Stimulated activated CD8-positive, alpha-beta memory T cell treated with anti-CD3 and anti-CD28 coated beads, Interleukin-12 subunit alpha, Interleukin-12 subunit beta, amount 100 ng/mL, for 4 hours (primary cell): ENCODE data around the gene ABHD8.
A peak's percentile ranks its signal among the peaks of the same experiment; 100 is the strongest.

Experiments used
- DNase-seq: peaks from one replicate; pipeline ENCODE4 v3.0.0-alpha.2; 2020; ENCODE audit warnings: low read depth

The ABHD8 gene

GRCh38 chr19:17266026-17266425 lies 37.2 kb downstream of the ABHD8 start:
- DNase-seq: no peak

DNA sequence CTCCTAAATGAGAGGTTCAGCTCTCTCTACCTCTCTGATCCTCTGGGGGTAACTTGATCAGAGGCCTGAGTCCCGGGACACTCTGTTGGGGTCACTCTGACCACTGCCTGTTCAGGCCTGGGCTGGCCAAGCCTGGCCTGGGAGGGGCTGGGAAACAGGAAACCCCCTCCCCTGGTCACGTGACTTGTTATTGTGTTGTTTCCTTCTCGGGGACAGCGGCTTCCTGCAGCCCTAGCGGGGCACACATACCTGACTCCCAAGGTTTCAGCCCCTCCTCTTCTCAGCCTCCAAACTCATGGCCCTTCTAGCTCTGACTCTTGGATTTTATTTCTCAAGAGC lies 38.6 kb downstream of the ABHD8 start, which contains the start of gene USHBP1:
USHBP1 (minus strand) TSS at position 105 of the 339 bp plus-strand sequence. CDS start 446 bp downstream, outside the sequence.
- DNase-seq: no peak

GRCh38 chr19:17263712-17264640 lies 39.2 kb downstream of the ABHD8 start:
- DNase-seq: no peak

DNA sequence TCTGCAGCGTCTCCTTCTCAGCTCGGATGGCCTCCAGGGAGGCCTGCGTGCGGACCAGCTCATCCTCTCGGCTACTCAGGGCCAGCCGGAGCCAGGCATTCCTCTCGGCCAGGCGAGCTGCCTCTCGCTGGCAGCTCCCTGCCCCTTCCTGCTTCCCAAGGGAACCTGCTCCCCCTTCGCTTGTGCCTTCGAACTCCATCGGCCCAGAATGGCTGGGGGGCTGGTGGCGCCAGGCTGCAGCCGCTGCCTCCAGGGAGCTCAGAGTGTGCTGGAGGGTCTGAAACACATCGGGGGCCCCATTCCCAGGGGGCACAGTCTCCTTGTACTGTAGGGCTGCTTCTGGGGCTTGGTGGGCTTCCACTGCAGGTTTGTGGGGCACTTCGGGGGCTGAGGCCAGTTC lies 40.7 kb downstream of the ABHD8 start:
- no peak for DNase-seq

DNA sequence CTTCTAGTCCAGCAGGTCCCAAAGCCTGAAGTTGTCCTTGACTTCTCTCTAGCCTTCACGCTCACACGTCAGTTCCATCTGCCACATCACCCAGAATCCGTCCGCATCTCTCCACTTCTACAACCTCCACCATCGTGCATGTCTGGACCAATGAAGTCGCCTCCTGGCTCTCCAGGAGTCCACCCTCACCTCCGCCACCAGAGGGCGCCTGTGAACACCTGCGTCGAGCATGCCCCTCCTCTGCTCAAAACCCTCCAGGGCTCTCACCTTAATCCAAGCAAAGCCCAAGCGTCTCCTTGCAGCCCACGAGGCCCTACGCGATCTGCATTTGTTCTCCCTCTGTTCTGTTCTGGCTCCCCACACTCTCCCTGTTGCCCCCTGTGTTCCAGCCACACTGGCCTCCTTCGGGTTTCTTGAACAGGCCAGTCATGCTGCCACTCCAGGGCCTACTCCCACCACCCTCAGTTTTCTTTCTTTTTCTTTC lies 42.3 kb downstream of the ABHD8 start:
- DNase-seq: peak; percentile 68

GRCh38 chr19:17259934-17260333 lies 43.3 kb downstream of the ABHD8 start:
- DNase-seq: no peak

DNA sequence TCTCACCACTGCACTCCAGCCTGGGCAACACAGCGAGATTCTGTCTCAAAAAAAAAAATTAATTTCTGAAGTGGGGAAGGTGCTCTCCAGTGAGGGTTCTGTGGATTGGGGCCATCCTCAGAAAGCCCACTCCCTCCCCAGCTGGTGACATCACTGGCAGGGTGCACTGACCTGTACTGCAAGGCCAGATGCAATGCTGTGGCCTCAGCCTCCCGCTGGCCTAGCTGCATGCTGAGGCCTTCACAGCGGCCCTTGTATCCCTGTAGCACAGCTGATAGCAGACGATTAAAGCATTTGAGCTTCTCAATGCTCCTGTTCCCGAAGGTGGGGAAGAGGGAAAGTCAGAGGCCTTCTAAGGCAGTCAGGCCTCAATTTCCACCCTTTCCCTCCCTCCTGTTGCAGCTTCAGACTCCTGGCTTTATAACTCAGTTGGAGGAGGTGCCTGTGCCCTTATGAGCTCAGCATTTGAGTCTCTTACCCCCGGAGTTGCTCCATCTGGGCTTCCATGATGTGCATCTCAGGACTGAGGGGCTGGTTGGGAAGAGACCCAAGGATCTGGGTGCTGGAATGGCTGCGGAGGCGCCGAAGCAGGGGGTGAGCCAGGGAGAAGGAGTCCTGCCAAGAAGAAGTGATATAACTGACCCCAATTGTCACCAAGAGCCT lies 44.0 kb downstream of the ABHD8 start:
- DNase-seq: no peak

DNA sequence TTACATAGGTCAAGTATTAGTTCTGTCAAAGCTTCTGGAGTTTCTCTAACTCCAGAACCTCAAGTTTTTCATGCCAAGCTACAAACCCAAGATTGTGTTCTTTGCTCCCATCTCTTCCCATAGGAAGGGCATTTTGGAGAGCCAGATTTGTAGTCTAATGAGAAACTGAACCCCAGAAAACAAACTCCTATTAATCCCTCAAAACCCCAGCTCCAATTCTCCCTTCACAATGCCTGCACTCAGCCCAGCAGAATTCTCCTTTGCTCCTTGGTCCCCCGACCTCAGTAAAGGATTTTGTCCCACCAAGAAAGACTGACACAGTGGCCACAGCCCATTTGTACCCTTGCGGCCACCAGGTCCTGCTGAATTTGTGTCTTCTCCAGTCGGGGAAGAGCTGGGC lies 47.1 kb downstream of the ABHD8 start:
- no peak for DNase-seq

DNA sequence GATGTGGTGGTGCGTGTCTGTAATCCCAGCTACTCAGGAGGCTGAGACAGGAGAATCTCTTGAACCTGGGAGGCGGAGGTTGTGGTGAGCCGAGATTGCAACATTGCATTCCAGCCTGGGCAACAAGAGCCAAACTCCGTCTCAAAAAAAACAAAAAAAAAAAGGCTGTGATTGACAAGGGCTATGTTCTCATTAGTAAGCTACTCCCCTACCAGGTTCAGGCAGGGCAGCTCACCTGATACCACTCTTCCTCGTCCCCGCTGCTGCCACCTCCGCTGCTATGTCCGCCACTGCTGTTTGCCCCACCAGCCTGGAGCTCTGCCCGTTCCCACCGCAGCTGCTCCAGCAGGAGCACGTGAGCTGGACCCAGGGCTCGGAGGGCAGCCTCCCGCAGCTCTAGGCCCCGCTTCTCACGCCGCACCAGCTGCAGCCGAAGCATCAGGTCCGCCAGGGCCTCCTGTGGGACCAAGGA lies 48.0 kb downstream of the ABHD8 start:
- no peak for DNase-seq

DNA sequence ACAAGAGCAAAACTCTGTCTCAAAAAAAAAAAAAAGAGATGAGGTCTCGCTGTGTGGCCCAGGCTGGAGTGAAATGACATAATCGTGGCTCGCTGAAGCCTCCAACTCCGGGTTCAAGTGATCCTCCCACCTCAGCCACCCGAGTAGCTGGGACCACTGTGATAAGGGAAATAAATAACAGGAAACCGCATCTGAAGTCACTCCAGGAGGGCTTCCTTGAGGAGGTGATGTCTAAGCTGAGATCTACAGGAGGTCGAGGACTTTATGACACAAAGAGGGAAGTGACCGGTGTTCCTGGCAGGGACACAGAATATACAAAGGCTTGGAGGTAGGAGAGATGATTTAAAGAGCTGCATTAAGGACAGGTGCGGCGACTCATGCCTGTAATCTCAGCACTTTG lies 48.6 kb downstream of the ABHD8 start:
- DNase-seq: no peak

GRCh38 chr19:17249887-17250548 lies 53.2 kb downstream of the ABHD8 start:
- DNase-seq: no peak

GRCh38 chr19:17248011-17248776 lies 55.0 kb downstream of the ABHD8 start:
- DNase-seq: no peak

GRCh38 chr19:17246681-17247425 lies 56.4 kb downstream of the ABHD8 start:
- no peak for DNase-seq

GRCh38 chr19:17245535-17245984 lies 57.7 kb downstream of the ABHD8 start, which contains the start of gene NR2F6:
Gene NR2F6 (minus strand): TSS chr19:17245919. CDS start chr19:17245220, 699 bp downstream.
- no peak for DNase-seq

DNA sequence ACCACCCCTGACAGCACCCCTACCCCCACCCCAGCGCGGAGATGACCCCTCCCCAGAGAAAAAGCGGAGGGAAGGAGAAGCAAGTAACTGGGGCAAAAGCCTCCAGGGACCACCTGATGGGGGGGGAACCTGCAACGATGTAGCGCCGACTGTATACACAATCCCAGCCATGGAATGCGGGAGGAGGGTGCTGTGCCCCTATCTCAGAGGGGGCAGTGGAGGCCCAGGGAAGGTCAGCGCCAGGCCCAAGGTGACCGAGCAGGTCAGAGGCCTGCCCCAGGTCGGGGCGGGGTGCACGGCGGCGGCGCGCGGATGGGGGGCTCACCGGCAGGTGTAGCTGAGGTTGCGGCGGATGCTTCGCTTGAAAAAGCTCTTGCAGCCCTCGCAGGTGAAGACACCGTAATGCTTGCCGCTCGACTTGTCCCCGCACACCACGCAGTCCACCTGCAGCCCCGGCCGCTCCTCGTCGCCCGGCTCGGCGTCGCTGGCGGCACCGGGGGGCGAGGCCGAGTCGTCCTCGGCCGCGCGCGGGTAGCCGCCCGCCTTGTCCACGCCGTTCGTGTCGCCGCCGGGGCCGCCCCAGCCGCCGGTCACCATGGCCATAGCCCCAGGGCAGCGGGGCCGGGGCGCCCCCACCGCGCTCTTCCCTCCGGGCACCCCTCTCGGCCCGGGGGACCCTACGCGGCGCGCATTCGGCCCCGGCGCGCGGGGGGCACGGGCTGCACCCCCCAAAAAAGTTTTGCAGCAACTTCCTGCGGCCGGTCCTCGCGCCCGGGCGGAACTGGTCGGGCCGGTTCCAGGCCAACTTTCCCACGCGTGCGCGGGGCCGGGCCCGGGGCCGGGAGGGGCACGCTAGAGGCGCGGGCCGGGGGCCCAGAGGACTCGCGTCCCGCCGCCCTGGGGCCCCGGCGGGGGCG lies 58.3 kb downstream of the ABHD8 start:
- DNase-seq: no peak

GRCh38 chr19:17243830-17244617 lies 59.2 kb downstream of the ABHD8 start:
- DNase-seq: no peak

GRCh38 chr19:17243211-17243829 lies 59.9 kb downstream of the ABHD8 start:
- DNase-seq: no peak

GRCh38 chr19:17242431-17243208 lies 60.6 kb downstream of the ABHD8 start:
- no peak for DNase-seq
